Measurements from ENCODE around the gene MAN1A2. TPM values are rescaled to one million over a fixed set of nuclear protein-coding genes. Genes with fewer than 3 reads are reported as not detected.

The MAN1A2 gene
- total and polyA plus RNA-seq, 2 experiments from 2014 or later = 24.7 to 45.0 TPM

DNA sequence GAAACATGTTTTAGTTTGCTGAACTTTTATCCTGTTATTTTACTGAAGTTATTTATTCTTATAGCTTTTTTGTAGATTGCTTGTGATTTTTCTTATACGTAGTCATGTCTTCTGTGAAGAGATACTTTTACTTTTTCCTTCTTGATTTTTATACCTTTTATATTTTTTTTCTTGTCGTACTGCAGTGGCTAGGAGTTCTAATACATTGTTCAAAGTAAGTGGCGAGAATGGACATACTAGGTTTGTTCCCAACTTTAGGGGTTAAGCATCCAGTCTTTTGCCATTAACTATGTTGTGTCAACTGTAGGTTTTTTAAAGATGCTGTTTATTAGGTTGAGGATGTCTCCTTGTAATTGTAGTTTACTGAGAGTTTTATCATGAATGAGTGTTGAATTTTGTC is 36.3 kb downstream of the MAN1A2 start:
- TF ChIP-seq EZH2 (IDR thresholded peaks at IDR 0.05; ENCODE audit: borderline replicate concordance) (no peak), EZH2phosphoT487 (IDR thresholded peaks at IDR 0.05; ENCODE audit: low read depth, severe bottlenecking, unreplicated experiment) (no peak)
- TF ChIP-seq, protein P1, sequence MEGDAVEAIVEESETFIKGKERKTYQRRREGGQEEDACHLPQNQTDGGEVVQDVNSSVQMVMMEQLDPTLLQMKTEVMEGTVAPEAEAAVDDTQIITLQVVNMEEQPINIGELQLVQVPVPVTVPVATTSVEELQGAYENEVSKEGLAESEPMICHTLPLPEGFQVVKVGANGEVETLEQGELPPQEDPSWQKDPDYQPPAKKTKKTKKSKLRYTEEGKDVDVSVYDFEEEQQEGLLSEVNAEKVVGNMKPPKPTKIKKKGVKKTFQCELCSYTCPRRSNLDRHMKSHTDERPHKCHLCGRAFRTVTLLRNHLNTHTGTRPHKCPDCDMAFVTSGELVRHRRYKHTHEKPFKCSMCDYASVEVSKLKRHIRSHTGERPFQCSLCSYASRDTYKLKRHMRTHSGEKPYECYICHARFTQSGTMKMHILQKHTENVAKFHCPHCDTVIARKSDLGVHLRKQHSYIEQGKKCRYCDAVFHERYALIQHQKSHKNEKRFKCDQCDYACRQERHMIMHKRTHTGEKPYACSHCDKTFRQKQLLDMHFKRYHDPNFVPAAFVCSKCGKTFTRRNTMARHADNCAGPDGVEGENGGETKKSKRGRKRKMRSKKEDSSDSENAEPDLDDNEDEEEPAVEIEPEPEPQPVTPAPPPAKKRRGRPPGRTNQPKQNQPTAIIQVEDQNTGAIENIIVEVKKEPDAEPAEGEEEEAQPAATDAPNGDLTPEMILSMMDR (IDR thresholded peaks at IDR 0.05; ENCODE audit: poor library complexity) = no peak
- H4K20me1 ChIP-seq (ENCODE audit: insufficient read depth, poor library complexity, severe bottlenecking) = no peaks in the 10 kb centered on the region
- H2AFZ ChIP-seq = no peak overlapping the region
- H3K27ac ChIP-seq = no peak overlapping the region
- H3K9me3 ChIP-seq (ENCODE audit: low read depth) = no peaks in the 10 kb centered on the region
- H3K9me2 ChIP-seq (replicated peaks; ENCODE audit: insufficient read depth) = no peaks in the 10 kb centered on the region
- H3K4me1 ChIP-seq (ENCODE audit: insufficient read depth) = no peaks in the 10 kb centered on the region
- DNase-seq (ENCODE audit: low spot score) = no peak
- peaks cover 49% of the 10 kb centered on the region for H3K79me2 ChIP-seq
- no peaks in the 10 kb centered on the region for H3K36me3 ChIP-seq (replicated peaks; ENCODE audit: insufficient read depth, low read depth)
- no peaks in the 10 kb centered on the region for H3K27me3 ChIP-seq
- H3K4me2 ChIP-seq = no peak overlapping the region
- over 99% methylated on average over 3 of the region's 3 CpGs for WGBS (ENCODE audit: low lambda C conversion rate, missing lambda C conversion rate)
- no peak overlapping the region for H3K4me3 ChIP-seq

DNA sequence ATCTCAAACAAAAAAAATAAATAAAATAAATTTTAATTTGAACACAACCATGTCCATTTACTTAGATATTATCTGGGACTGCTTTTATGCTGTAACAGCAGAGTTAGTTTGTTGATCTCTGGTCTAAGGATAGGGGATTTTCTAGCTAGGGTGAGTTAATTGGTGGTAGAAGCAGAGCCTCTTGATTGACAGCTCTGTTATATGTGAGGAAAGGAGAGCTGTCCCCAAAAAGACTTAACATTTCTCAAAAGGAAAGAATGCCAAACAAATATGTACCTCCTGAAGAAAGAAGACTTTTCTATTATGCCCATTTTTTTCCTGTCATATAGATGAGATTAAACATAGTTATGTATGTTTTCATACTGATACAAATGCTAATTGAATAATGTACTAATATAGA is 37.8 kb downstream of the MAN1A2 start:
- Histone ChIP-seq H3K9me3 (ENCODE audit: low read depth) (no peaks in the 10 kb centered on the region), H3K4me1 (ENCODE audit: insufficient read depth) (no peaks in the 10 kb centered on the region), H4K20me1 (ENCODE audit: insufficient read depth, poor library complexity, severe bottlenecking) (no peaks in the 10 kb centered on the region), H3K4me2 (no peak overlapping the region), H3K27me3 (no peaks in the 10 kb centered on the region), H3K36me3 (replicated peaks; ENCODE audit: insufficient read depth, low read depth) (no peaks in the 10 kb centered on the region), H3K4me3 (no peak overlapping the region), H3K9me2 (replicated peaks; ENCODE audit: insufficient read depth) (no peaks in the 10 kb centered on the region), H3K27ac (no peak overlapping the region), H3K79me2 (peaks cover 34% of the 10 kb centered on the region), H2AFZ (no peak overlapping the region)
- TF ChIP-seq EZH2phosphoT487 (IDR thresholded peaks at IDR 0.05; ENCODE audit: low read depth, severe bottlenecking, unreplicated experiment) = no peak
- no peak for TF ChIP-seq EZH2 (IDR thresholded peaks at IDR 0.05; ENCODE audit: borderline replicate concordance)
- TF ChIP-seq, protein P1 (IDR thresholded peaks at IDR 0.05; ENCODE audit: poor library complexity) = no peak
- DNase-seq (ENCODE audit: low spot score) = no peak

DNA sequence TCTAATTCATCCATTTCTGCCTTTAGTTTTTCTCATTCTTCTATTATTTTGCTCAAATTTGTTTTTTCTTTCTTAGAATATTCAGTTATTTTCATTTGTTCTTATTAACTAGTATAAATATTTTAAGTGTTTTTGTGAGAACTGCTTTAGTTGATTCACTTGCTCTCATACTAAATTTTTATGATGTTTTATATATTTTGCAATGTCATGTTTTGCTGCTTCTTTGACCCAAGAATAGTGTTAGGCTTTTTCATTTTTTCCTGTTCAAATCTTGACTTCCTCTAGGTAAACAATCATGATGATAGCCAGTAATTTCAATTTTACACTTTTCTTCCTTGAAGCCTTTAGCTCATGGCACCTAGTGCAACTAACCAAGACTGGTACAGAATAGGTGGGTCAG is 45.2 kb downstream of the MAN1A2 start:
- Histone ChIP-seq H2AFZ (no peak overlapping the region), H3K4me1 (ENCODE audit: insufficient read depth) (no peaks in the 10 kb centered on the region), H3K4me3 (no peak overlapping the region), H3K4me2 (no peak overlapping the region), H4K20me1 (ENCODE audit: insufficient read depth, poor library complexity, severe bottlenecking) (no peaks in the 10 kb centered on the region), H3K9me2 (replicated peaks; ENCODE audit: insufficient read depth) (no peaks in the 10 kb centered on the region), H3K79me2 (peaks cover 3% of the 10 kb centered on the region), H3K36me3 (replicated peaks; ENCODE audit: insufficient read depth, low read depth) (no peaks in the 10 kb centered on the region), H3K27ac (no peak overlapping the region), H3K27me3 (no peaks in the 10 kb centered on the region), H3K9me3 (ENCODE audit: low read depth) (no peaks in the 10 kb centered on the region)
- no peak for TF ChIP-seq EZH2 (IDR thresholded peaks at IDR 0.05; ENCODE audit: borderline replicate concordance)
- TF ChIP-seq, protein P1 (IDR thresholded peaks at IDR 0.05; ENCODE audit: poor library complexity) = no peak
- TF ChIP-seq EZH2phosphoT487 (IDR thresholded peaks at IDR 0.05; ENCODE audit: low read depth, severe bottlenecking, unreplicated experiment) = no peak
- DNase-seq (ENCODE audit: low spot score) = no peak

DNA sequence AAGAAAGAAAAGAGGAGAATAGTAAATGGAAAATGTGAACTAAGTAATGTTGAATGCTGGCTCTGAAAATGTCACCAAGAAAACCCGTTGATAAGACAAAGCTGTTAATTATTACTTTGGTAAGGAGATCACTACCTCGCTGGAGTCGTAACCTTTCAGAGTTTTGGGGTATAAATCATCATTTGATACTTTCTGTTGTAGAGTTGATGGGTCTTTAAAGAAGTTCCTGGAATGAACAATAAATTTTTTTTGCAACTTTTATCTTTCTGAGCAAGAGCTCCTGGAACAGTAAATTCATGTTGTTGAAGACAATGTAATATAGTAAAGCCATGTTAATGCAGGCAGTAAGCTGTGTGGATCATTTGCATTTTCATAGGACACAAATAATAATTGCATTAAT is 46.2 kb downstream of the MAN1A2 start:
- H3K27ac ChIP-seq = no peak overlapping the region
- no peaks in the 10 kb centered on the region for H3K36me3 ChIP-seq (replicated peaks; ENCODE audit: insufficient read depth, low read depth)
- TF ChIP-seq, protein P1 (IDR thresholded peaks at IDR 0.05; ENCODE audit: poor library complexity) = no peak
- TF ChIP-seq EZH2phosphoT487 (IDR thresholded peaks at IDR 0.05; ENCODE audit: low read depth, severe bottlenecking, unreplicated experiment) (no peak), EZH2 (IDR thresholded peaks at IDR 0.05; ENCODE audit: borderline replicate concordance) (no peak)
- no peak for DNase-seq (ENCODE audit: low spot score)
- no peaks in the 10 kb centered on the region for H3K4me1 ChIP-seq (ENCODE audit: insufficient read depth)
- H2AFZ ChIP-seq = no peak overlapping the region
- H4K20me1 ChIP-seq (ENCODE audit: insufficient read depth, poor library complexity, severe bottlenecking) = no peaks in the 10 kb centered on the region
- H3K27me3 ChIP-seq = no peaks in the 10 kb centered on the region
- no peaks in the 10 kb centered on the region for H3K9me2 ChIP-seq (replicated peaks; ENCODE audit: insufficient read depth)
- no peak overlapping the region for H3K4me2 ChIP-seq
- no peaks in the 10 kb centered on the region for H3K9me3 ChIP-seq (ENCODE audit: low read depth)
- peaks cover 3% of the 10 kb centered on the region for H3K79me2 ChIP-seq
- H3K4me3 ChIP-seq = no peak overlapping the region
- 67% methylated on average over 3 of the region's 3 CpGs for WGBS (ENCODE audit: low lambda C conversion rate, missing lambda C conversion rate)

All from hepatocyte (in vitro differentiated cells).